ENCODE results near the gene GPR84. TPM values are rescaled to one million over a fixed set of nuclear protein-coding genes. Genes with fewer than 3 reads are reported as not detected.

The GPR84 gene
- polyA plus RNA-seq, 1 experiment: not detected

DNA sequence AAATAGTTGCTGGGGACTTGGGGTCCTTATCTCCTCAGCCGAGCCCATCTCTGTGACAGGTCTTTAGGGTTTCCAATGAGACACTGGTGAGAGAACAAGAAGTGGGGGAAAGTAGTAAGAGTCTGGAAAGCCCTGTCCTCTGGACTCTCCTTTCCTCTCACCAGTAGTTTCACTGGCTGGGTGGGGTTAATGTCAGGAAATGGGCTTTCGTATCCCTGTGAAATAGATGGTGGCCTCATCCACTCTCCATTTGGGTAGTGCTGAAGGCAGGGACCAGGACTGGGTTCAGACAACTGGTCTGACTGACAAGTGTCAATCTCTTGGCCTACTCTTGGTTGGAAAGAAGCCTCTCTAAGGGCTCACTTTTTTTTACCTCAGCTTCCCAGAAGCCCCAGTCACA lies 12.7 kb upstream of the GPR84 start:
- CTCF ChIA-PET: interaction anchor here (1.2 to 11.6 kb wide), 2 partner anchors 9 to 23 kb away, joined by 5 to 212 read pairs; no protein-coding TSS in a partner anchor
- Histone ChIP-seq H3K9me3 (ENCODE audit: control insufficient read depth, insufficient read depth, low read length) (no peaks in the 10 kb centered on the region), H3K27me3 (ENCODE audit: control insufficient read depth, insufficient read depth, low read length) (no peaks in the 10 kb centered on the region), H3K4me3 (ENCODE audit: low read depth, low read length) (no peak overlapping the region), H3K27ac (ENCODE audit: low read depth, low read length) (no peak overlapping the region)
- POLR2A ChIA-PET: no interaction called here
- TF ChIP-seq, protein P1, sequence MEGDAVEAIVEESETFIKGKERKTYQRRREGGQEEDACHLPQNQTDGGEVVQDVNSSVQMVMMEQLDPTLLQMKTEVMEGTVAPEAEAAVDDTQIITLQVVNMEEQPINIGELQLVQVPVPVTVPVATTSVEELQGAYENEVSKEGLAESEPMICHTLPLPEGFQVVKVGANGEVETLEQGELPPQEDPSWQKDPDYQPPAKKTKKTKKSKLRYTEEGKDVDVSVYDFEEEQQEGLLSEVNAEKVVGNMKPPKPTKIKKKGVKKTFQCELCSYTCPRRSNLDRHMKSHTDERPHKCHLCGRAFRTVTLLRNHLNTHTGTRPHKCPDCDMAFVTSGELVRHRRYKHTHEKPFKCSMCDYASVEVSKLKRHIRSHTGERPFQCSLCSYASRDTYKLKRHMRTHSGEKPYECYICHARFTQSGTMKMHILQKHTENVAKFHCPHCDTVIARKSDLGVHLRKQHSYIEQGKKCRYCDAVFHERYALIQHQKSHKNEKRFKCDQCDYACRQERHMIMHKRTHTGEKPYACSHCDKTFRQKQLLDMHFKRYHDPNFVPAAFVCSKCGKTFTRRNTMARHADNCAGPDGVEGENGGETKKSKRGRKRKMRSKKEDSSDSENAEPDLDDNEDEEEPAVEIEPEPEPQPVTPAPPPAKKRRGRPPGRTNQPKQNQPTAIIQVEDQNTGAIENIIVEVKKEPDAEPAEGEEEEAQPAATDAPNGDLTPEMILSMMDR (IDR thresholded peaks at IDR 0.05; ENCODE audit: low read depth, low read length): no peak
- DNase-seq (ENCODE audit: low read depth, low spot score): no peak

DNA sequence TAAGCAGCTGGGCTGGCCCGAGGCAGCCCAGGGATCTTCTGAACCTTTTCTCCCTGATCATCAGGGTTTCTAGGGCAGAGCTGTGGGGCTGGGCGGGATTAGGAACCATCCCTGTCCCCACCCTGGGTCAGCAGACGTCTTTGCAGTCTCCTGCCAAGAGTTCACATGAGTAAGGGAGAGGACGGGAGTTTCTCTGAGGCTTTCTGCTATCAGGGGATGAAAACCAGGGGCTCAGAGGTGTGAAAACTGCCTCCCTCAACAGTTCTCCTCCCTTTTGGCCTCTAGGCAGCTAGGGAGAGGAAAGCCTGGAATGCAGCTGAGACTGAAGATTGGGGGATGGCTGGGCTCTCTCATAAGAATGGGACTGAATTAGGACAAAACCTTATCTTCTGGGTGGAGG lies 12.3 kb upstream of the GPR84 start:
- ChIA-PET POLR2A (no interaction called here), CTCF (interaction anchor here (1.2 to 1.3 kb wide), 2 partner anchors 8 to 125 kb away, joined by 4 to 5 read pairs; no protein-coding TSS in a partner anchor)
- no peak for DNase-seq (ENCODE audit: low read depth, low spot score)
- no peak overlapping the region for H3K4me3 ChIP-seq (ENCODE audit: low read depth, low read length)
- H3K27ac ChIP-seq (ENCODE audit: low read depth, low read length): no peak overlapping the region
- TF ChIP-seq, protein P1 (IDR thresholded peaks at IDR 0.05; ENCODE audit: low read depth, low read length): no peak
- no peaks in the 10 kb centered on the region for H3K9me3 ChIP-seq (ENCODE audit: control insufficient read depth, insufficient read depth, low read length)
- H3K27me3 ChIP-seq (ENCODE audit: control insufficient read depth, insufficient read depth, low read length): no peaks in the 10 kb centered on the region

DNA sequence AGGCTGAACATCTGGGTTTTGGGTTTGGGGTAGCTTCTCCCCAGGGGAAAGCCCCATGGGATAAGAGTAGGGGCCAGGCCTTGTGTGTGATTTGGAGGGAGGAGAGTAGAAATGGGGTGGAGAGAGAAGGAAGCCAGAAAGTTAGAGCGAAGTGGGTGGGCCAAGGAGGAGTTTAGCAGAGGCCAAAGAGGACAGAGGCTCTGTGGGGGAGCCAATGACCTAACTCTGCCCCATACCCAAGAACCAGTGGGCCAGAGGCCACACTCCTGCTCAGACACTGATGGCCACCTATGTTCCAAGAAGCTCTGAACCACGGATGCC lies 10.9 kb upstream of the GPR84 start:
- ChIA-PET POLR2A (no interaction called here), CTCF (interaction anchor here (1.0 to 1.6 kb wide), 3 partner anchors 29 to 161 kb away, joined by 3 to 4 read pairs (median 4); no protein-coding TSS in a partner anchor)
- Histone ChIP-seq H3K27ac (ENCODE audit: low read depth, low read length) (no peak overlapping the region), H3K27me3 (ENCODE audit: control insufficient read depth, insufficient read depth, low read length) (no peaks in the 10 kb centered on the region), H3K9me3 (ENCODE audit: control insufficient read depth, insufficient read depth, low read length) (no peaks in the 10 kb centered on the region), H3K4me3 (ENCODE audit: low read depth, low read length) (no peak overlapping the region)
- DNase-seq (ENCODE audit: low read depth, low spot score): no peak
- TF ChIP-seq, protein P1 (IDR thresholded peaks at IDR 0.05; ENCODE audit: low read depth, low read length): no peak

DNA sequence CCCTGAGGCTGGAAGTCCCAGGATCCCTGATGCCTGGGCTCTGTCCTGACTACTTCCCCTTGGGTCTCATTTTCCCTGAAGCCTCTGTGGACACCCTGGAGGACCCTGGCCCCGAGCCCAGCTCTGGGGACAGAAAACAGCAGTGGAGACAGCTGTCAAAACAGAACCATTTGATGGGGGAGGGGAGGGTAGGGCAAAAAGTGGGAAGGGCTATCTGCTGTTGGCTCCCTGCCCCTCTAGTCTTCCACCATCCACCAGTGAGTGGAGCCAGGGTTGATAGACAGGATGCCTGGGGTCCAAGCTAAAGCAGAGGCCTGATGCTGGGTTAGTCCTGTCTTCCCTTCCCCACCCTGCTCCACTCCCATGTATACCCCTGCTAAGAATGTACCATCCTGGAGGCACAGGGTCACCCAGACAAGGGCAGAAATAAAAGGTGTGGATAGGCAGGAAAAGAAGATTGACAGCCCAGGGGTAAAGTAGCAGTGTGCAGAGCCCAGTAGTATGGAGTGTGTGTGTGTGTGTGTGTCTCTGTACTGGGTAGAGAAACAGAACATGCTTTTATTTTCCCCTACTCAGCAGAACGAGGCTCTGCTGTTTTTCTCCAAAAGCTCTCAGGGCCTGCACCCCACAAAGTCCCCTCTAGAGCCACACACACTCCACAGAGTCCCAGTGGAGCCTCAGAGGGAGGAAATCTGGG lies 10.4 kb upstream of the GPR84 start:
- ChIA-PET CTCF (interaction anchor here (1.0 to 1.6 kb wide), 2 partner anchors 29 to 160 kb away, joined by 3 to 4 read pairs; no protein-coding TSS in a partner anchor), POLR2A (no interaction called here)
- TF ChIP-seq, protein P1 (IDR thresholded peaks at IDR 0.05; ENCODE audit: low read depth, low read length): no peak
- no peak for DNase-seq (ENCODE audit: low read depth, low spot score)
- H3K9me3 ChIP-seq (ENCODE audit: control insufficient read depth, insufficient read depth, low read length): no peaks in the 10 kb centered on the region
- H3K4me3 ChIP-seq (ENCODE audit: low read depth, low read length): no peak overlapping the region
- no peak overlapping the region for H3K27ac ChIP-seq (ENCODE audit: low read depth, low read length)
- no peaks in the 10 kb centered on the region for H3K27me3 ChIP-seq (ENCODE audit: control insufficient read depth, insufficient read depth, low read length)

Data from AG04450 (cell line).